GM23338 (cell line): ENCODE results near the gene KIAA1671.

Source experiments
- CREB1 ChIP-seq: fragments of 250-450 bp; sonication (Bioruptor Pico); IDR thresholded peaks from 2 replicates; pipeline ENCODE4 v1.5.0; 2020; ENCODE audit warnings: low read depth, mild to moderate bottlenecking, moderate library complexity
- CTCF ChIP-seq, 2 experiments: fragments of 200-600 bp in 1 of 2; sonication (generic) in 1 of 2; conservative IDR thresholded peaks; 2 replicates each; pipeline versions ENCODE4 v1.5.1 to v1.6.1; 2016 to 2017; ENCODE audit warnings: antibody characterized with exemption in 2 of 2, low read depth in 2 of 2, mild to moderate bottlenecking in 2 of 2, moderate library complexity in 1 of 2
- EZH2 ChIP-seq: fragments of 200-600 bp; sonication (generic); IDR thresholded peaks from one replicate; pipeline ENCODE4 v1.8.0; 2017; ENCODE audit warnings: antibody characterized with exemption, mild to moderate bottlenecking, low read depth; ENCODE audit not compliant: unreplicated experiment
- EZH2phosphoT487 ChIP-seq: fragments of 200-600 bp; sonication (generic); IDR thresholded peaks from one replicate; pipeline ENCODE4 v1.8.1; 2018; ENCODE audit warnings: antibody characterized with exemption; ENCODE audit not compliant: unreplicated experiment
- JUNB ChIP-seq: IDR thresholded peaks from one replicate; pipeline ENCODE4 v1.6.1; 2016; ENCODE audit warnings: antibody characterized with exemption; ENCODE audit not compliant: unreplicated experiment
- POLR2AphosphoS5 ChIP-seq: IDR thresholded peaks from 2 replicates; pipeline ENCODE4 v1.6.1; 2016; ENCODE audit warnings: antibody characterized with exemption, low read depth
- REST ChIP-seq: IDR thresholded peaks from one replicate; pipeline ENCODE4 v1.6.1; 2018; ENCODE audit warnings: antibody characterized with exemption; ENCODE audit not compliant: unreplicated experiment
- ZNF114 ChIP-seq: fragments of 250-450 bp; sonication (Bioruptor Pico); IDR thresholded peaks from 2 replicates; pipeline ENCODE4 v1.5.0; 2020; ENCODE audit warnings: mild to moderate bottlenecking, moderate library complexity
- ZNF331 ChIP-seq: fragments of 250-450 bp; sonication (Bioruptor Pico); IDR thresholded peaks from 2 replicates; pipeline ENCODE4 v1.5.0; 2020; ENCODE audit warnings: low read depth, mild to moderate bottlenecking, moderate library complexity

GRCh38 chr22:25139062-25139461 lies 186.5 kb downstream of the KIAA1671 start:
- TF ChIP-seq EZH2phosphoT487 (no peak), CTCF (conservative IDR thresholded peaks at IDR 0.05; ENCODE audit: low read depth in 2 of 2) (no peak), ZNF331 (CRISPR knock-in tag) (no peak), CREB1 (CRISPR knock-in tag) (no peak), JUNB (no peak), EZH2 (no peak), POLR2AphosphoS5 (no peak), REST (no peak), ZNF114 (CRISPR knock-in tag) (no peak)
